PC-3 (cell line): ENCODE measurements around the gene TMEM181. TPM values are rescaled to one million over a fixed set of nuclear protein-coding genes. Genes with fewer than 3 reads are reported as not detected.

Experiments used
- ATAC-seq: fragments of 200-7000 bp; cut with Tn5 transposase; 2 replicates; pipeline ENCODE4 v1.9.1; 2020; ENCODE audit warnings: mild to moderate bottlenecking, moderate library complexity
- BruUV-seq: library from RNA; stranded (reverse); fragments of 400-500 nt; replicated peaks from 2 replicates; lab custom pipeline; 2021; lab: Mats Ljungman, UMichigan
- CTCF ChIA-PET: fragments of 300-600 bp; sonication (Branson Sonifier 250); formaldehyde crosslinking; loops from one replicate; lab custom pipeline; 2022; ENCODE audit warnings: antibody characterized with exemption; lab: Charles Lee
- POLR2A ChIA-PET: fragments of 300-600 bp; sonication (Branson Sonifier 250); formaldehyde crosslinking; loops from one replicate; lab custom pipeline; 2022; ENCODE audit warnings: antibody characterized with exemption; ENCODE audit not compliant: unreplicated experiment; lab: Charles Lee
- DNase-seq: peaks from one replicate; pipeline ENCODE4 v3.0.0-alpha.2; 2015
- H2AFZ ChIP-seq: fragments of 300-600 bp; sonication (generic); 2 replicates; pipeline ENCODE4 v1.6.0; 2016; ENCODE audit warnings: antibody characterized with exemption, low read length
- H3F3A ChIP-seq: fragments of 300-600 bp; sonication (generic); one replicate; pipeline ENCODE4 v1.6.0; 2017; ENCODE audit warnings: antibody characterized with exemption, low read length, control low read depth, mild to moderate bottlenecking; ENCODE audit not compliant: unreplicated experiment
- H3K27ac ChIP-seq: fragments of 300-600 bp; sonication (generic); 2 replicates; pipeline ENCODE4 v1.5.1; 2016; ENCODE audit warnings: mild to moderate bottlenecking, low read length
- H3K27me3 ChIP-seq: fragments of 300-600 bp; sonication (generic); 2 replicates; pipeline ENCODE4 v1.6.1; 2016; ENCODE audit warnings: low read length, mixed read lengths
- H3K36me3 ChIP-seq: fragments of 300-600 bp; sonication (generic); 2 replicates; pipeline ENCODE4 v1.6.1; 2016; ENCODE audit warnings: low read depth, mixed run types, low read length, mixed read lengths
- H3K4me1 ChIP-seq: fragments of 300-600 bp; sonication (generic); 2 replicates; pipeline ENCODE4 v1.5.1; 2016; ENCODE audit warnings: low read length; ENCODE audit not compliant: insufficient read depth
- H3K4me2 ChIP-seq: fragments of 300-600 bp; sonication (generic); 2 replicates; pipeline ENCODE4 v1.6.0; 2016; ENCODE audit warnings: low read length
- H3K4me3 ChIP-seq: fragments of 300-600 bp; sonication (generic); 2 replicates; pipeline ENCODE4 v1.5.1; 2016; ENCODE audit warnings: mild to moderate bottlenecking, low read length, mixed read lengths
- H3K79me2 ChIP-seq: fragments of 300-600 bp; sonication (generic); 2 replicates; pipeline ENCODE4 v1.6.1; 2017; ENCODE audit warnings: low read length, mixed read lengths
- H3K9ac ChIP-seq: fragments of 300-600 bp; sonication (generic); 2 replicates; pipeline ENCODE4 v1.6.0; 2016; ENCODE audit warnings: mild to moderate bottlenecking, low read length
- H3K9me2 ChIP-seq: fragments of 300-600 bp; sonication (generic); replicated peaks from 2 replicates; pipeline ENCODE4 v1.6.1; 2016; ENCODE audit warnings: mixed run types, low read length, mixed read lengths
- H3K9me3 ChIP-seq: fragments of 300-600 bp; sonication (generic); 2 replicates; pipeline ENCODE4 v1.6.1; 2016; ENCODE audit warnings: low read length, mixed read lengths
- H4K20me1 ChIP-seq: fragments of 300-600 bp; sonication (generic); 2 replicates; pipeline ENCODE4 v1.6.1; 2016; ENCODE audit warnings: low read length, mixed read lengths
- CTCF ChIP-seq: fragments of 300-600 bp; sonication (generic); conservative IDR thresholded peaks from 2 replicates; pipeline ENCODE4 v1.5.1; 2017; ENCODE audit warnings: antibody characterized with exemption, low read depth, mild to moderate bottlenecking, low read length
- EZH2 ChIP-seq: fragments of 300-600 bp; sonication (generic); IDR thresholded peaks from one replicate; pipeline ENCODE4 v1.6.1; 2017; ENCODE audit warnings: antibody characterized with exemption, mild to moderate bottlenecking, low read length; ENCODE audit not compliant: unreplicated experiment
- EZH2phosphoT487 ChIP-seq: fragments of 300-600 bp; sonication (generic); IDR thresholded peaks from 2 replicates; pipeline ENCODE4 v1.6.1; 2018; ENCODE audit warnings: mild to moderate bottlenecking, antibody characterized with exemption, low read length, borderline replicate concordance
- intact Hi-C: fragments of 100-400 bp; cut with micrococcal nuclease; formaldehyde crosslinking; loops from 2 replicates; pipeline ENCODE4 v1.9.0; 2023
- total RNA-seq: library from RNA; depleted of rRNA; stranded (reverse); fragments of >200 nt; gene quantifications from 2 replicates; pipeline ENCODE4 v1.2.3, GENCODE V29; 2014

Gene TMEM181
- total RNA-seq, 1 experiment from 2014 or later = 13.7 TPM

- Histone ChIP-seq H3K36me3 (no peaks in the 10 kb centered on the region), H3K4me2 (no peak overlapping the region), H4K20me1 (no peaks in the 10 kb centered on the region), H3F3A (no peaks in the 10 kb centered on the region), H3K9me2 (no peaks in the 10 kb centered on the region), H3K9me3 (no peaks in the 10 kb centered on the region), H3K4me3 (no peak overlapping the region), H3K79me2 (no peaks in the 10 kb centered on the region), H3K9ac (no peak overlapping the region), H3K27ac (no peak overlapping the region), H3K27me3 (no peaks in the 10 kb centered on the region), H2AFZ (no peak overlapping the region), H3K4me1 (no peaks in the 10 kb centered on the region)
- TF ChIP-seq CTCF (no peak), EZH2 (no peak), EZH2phosphoT487 (no peak)
- ChIA-PET POLR2A (no interaction called here), CTCF (no interaction called here)
- intact Hi-C loops = no loop called here
- no TSS peak for BruUV-seq
- no peak for DNase-seq
- ATAC-seq = no peak
Measured at GRCh38 chr6:158545043-158545966, 14.6 kb upstream of the TMEM181 start.

- no peak overlapping the region for H3K27ac ChIP-seq
- no peaks in the 10 kb centered on the region for H3K36me3 ChIP-seq
- no peaks in the 10 kb centered on the region for H3K9me3 ChIP-seq
- no peaks in the 10 kb centered on the region for H3F3A ChIP-seq
- no peaks in the 10 kb centered on the region for H4K20me1 ChIP-seq
- DNase-seq (no peak), ATAC-seq (no peak)
- BruUV-seq = no TSS peak
- TF ChIP-seq EZH2phosphoT487 = no peak
- TF ChIP-seq EZH2 = no peak
- TF ChIP-seq CTCF = no peak
- POLR2A ChIA-PET = no interaction called here
- H3K4me3 ChIP-seq = no peak overlapping the region
- intact Hi-C loops = no loop called here
- H3K27me3 ChIP-seq = no peaks in the 10 kb centered on the region
- no peak overlapping the region for H3K4me2 ChIP-seq
- no peaks in the 10 kb centered on the region for H3K9me2 ChIP-seq
- no peak overlapping the region for H2AFZ ChIP-seq
- no peak overlapping the region for H3K9ac ChIP-seq
- H3K79me2 ChIP-seq = no peaks in the 10 kb centered on the region
- CTCF ChIA-PET = no interaction called here
- H3K4me1 ChIP-seq = no peaks in the 10 kb centered on the region
Measured at GRCh38 chr6:158548418-158549161, 11.3 kb upstream of the TMEM181 start.
